ENCODE data around the gene ACTL6B. TPM values are rescaled to one million over a fixed set of nuclear protein-coding genes. Genes with fewer than 3 reads are reported as not detected.

ACTL6B gene
- total RNA-seq, 1 experiment from 2014 or later = 1.3 TPM

- ATAC-seq (no peak), DNase-seq (ENCODE audit: low spot score) (no peak)
- Mint-ChIP-seq H3K9me3 (no peaks in the 10 kb centered on the region), H3K4me3 (no peak overlapping the region), H3K27ac (no peak overlapping the region), H3K36me3 (peaks cover 15% of the 10 kb centered on the region), H3K27me3 (ENCODE audit: low read depth) (peaks cover 10% of the 10 kb centered on the region), H3K4me1 (peaks cover 33% of the 10 kb centered on the region)
- ChIA-PET POLR2A (no interaction called here), CTCF (interaction anchor here (2.1 kb wide), 1 partner anchor 105 kb away, joined by 6 read pairs; the partner anchor contains the start of gene POP7)
- TF ChIP-seq ZNF138 (CRISPR knock-in tag; conservative IDR thresholded peaks at IDR 0.05) (no peak), MXD4 (CRISPR knock-in tag; IDR thresholded peaks at IDR 0.05; ENCODE audit: borderline replicate concordance) (no peak), NR2C2 (CRISPR knock-in tag; IDR thresholded peaks at IDR 0.05) (no peak), GABPB1 (CRISPR knock-in tag; IDR thresholded peaks at IDR 0.05) (no peak), CREB1 (CRISPR knock-in tag; IDR thresholded peaks at IDR 0.05) (no peak), ATF1 (CRISPR knock-in tag; IDR thresholded peaks at IDR 0.05) (no peak), ESRRA (CRISPR knock-in tag; IDR thresholded peaks at IDR 0.05; ENCODE audit: borderline replicate concordance) (no peak), ATF3 (CRISPR knock-in tag; conservative IDR thresholded peaks at IDR 0.05) (no peak), ELF4 (CRISPR knock-in tag; IDR thresholded peaks at IDR 0.05; ENCODE audit: low read depth) (no peak), ZNF281 (CRISPR knock-in tag; IDR thresholded peaks at IDR 0.05) (no peak), OVOL2 (CRISPR knock-in tag; IDR thresholded peaks at IDR 0.05; ENCODE audit: borderline replicate concordance) (no peak)
- TF ChIP-seq, protein P1, sequence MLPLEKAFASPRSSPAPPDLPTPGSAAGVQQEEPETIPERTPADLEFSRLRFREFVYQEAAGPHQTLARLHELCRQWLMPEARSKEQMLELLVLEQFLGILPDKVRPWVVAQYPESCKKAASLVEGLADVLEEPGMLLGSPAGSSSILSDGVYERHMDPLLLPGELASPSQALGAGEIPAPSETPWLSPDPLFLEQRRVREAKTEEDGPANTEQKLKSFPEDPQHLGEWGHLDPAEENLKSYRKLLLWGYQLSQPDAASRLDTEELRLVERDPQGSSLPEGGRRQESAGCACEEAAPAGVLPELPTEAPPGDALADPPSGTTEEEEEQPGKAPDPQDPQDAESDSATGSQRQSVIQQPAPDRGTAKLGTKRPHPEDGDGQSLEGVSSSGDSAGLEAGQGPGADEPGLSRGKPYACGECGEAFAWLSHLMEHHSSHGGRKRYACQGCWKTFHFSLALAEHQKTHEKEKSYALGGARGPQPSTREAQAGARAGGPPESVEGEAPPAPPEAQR (CRISPR knock-in tag; IDR thresholded peaks at IDR 0.05) = no peak
- TF ChIP-seq, protein P2, sequence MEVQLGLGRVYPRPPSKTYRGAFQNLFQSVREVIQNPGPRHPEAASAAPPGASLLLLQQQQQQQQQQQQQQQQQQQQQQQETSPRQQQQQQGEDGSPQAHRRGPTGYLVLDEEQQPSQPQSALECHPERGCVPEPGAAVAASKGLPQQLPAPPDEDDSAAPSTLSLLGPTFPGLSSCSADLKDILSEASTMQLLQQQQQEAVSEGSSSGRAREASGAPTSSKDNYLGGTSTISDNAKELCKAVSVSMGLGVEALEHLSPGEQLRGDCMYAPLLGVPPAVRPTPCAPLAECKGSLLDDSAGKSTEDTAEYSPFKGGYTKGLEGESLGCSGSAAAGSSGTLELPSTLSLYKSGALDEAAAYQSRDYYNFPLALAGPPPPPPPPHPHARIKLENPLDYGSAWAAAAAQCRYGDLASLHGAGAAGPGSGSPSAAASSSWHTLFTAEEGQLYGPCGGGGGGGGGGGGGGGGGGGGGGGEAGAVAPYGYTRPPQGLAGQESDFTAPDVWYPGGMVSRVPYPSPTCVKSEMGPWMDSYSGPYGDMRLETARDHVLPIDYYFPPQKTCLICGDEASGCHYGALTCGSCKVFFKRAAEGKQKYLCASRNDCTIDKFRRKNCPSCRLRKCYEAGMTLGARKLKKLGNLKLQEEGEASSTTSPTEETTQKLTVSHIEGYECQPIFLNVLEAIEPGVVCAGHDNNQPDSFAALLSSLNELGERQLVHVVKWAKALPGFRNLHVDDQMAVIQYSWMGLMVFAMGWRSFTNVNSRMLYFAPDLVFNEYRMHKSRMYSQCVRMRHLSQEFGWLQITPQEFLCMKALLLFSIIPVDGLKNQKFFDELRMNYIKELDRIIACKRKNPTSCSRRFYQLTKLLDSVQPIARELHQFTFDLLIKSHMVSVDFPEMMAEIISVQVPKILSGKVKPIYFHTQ (CRISPR knock-in tag; IDR thresholded peaks at IDR 0.05) = no peak
- TF ChIP-seq, protein P3, sequence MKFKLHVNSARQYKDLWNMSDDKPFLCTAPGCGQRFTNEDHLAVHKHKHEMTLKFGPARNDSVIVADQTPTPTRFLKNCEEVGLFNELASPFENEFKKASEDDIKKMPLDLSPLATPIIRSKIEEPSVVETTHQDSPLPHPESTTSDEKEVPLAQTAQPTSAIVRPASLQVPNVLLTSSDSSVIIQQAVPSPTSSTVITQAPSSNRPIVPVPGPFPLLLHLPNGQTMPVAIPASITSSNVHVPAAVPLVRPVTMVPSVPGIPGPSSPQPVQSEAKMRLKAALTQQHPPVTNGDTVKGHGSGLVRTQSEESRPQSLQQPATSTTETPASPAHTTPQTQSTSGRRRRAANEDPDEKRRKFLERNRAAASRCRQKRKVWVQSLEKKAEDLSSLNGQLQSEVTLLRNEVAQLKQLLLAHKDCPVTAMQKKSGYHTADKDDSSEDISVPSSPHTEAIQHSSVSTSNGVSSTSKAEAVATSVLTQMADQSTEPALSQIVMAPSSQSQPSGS (CRISPR knock-in tag; IDR thresholded peaks at IDR 0.05; ENCODE audit: borderline replicate concordance, low read depth) = no peak
- TF ChIP-seq, protein P4, sequence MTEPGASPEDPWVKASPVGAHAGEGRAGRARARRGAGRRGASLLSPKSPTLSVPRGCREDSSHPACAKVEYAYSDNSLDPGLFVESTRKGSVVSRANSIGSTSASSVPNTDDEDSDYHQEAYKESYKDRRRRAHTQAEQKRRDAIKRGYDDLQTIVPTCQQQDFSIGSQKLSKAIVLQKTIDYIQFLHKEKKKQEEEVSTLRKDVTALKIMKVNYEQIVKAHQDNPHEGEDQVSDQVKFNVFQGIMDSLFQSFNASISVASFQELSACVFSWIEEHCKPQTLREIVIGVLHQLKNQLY (CRISPR knock-in tag; IDR thresholded peaks at IDR 0.05) = no peak
These were observed 55.6 kb downstream of the ACTL6B start for GRCh38 chr7:100600730-100601038.
